H1 (cell line): ENCODE data around the gene AAR2. TPM values are rescaled to one million over a fixed set of nuclear protein-coding genes. Genes with fewer than 3 reads are reported as not detected.

ENCODE experiments used
- CTCF ChIA-PET: fragments of 300-600 bp; sonication (Branson Sonifier 250); formaldehyde crosslinking; loops from one replicate; lab custom pipeline; 2021; ENCODE audit not compliant: partially characterized antibody; lab: Charles Lee
- POLR2A ChIA-PET: fragments of 300-600 bp; sonication (Branson Sonifier 250); formaldehyde crosslinking; loops from one replicate; lab custom pipeline; 2021; ENCODE audit warnings: inconsistent platforms; ENCODE audit not compliant: partially characterized antibody; lab: Charles Lee
- DNase-seq, 2 experiments: peaks; one replicate each; pipeline versions ENCODE4 v3.0.0 to v3.0.0-alpha.2; 2010 to 2022; ENCODE audit warnings: low spot score in 2 of 2, low read depth in 1 of 2, mixed read lengths in 1 of 2
- FAIRE-seq: peaks from 2 replicates; lab custom pipeline; 2011; peaks lifted over from hg19 to GRCh38; lab: Jason Lieb, UNC
- H2AFZ ChIP-seq: 2 replicates; pipeline ENCODE4 v1.8.1; 2012; ENCODE audit warnings: low read length, inconsistent platforms
- H2AK5ac ChIP-seq: 2 replicates; pipeline ENCODE4 v1.6.1; 2013; ENCODE audit warnings: low read depth, low read length
- H2BK120ac ChIP-seq: replicated peaks from 2 replicates; pipeline ENCODE3; 2013; ENCODE audit warnings: low read depth, low read length, inconsistent platforms
- H2BK12ac ChIP-seq: 2 replicates; pipeline ENCODE4 v1.6.1; 2013; ENCODE audit warnings: low read depth, low read length
- H2BK15ac ChIP-seq: 2 replicates; pipeline ENCODE4 v1.6.1; 2013; ENCODE audit warnings: low read length
- H2BK20ac ChIP-seq: 2 replicates; pipeline ENCODE4 v1.6.1; 2013; ENCODE audit warnings: low read length
- H2BK5ac ChIP-seq: 2 replicates; pipeline ENCODE4 v1.6.1; 2013; ENCODE audit warnings: low read depth, low read length
- H3K14ac ChIP-seq: 2 replicates; pipeline ENCODE4 v1.6.1; 2013; ENCODE audit warnings: inconsistent platforms; ENCODE audit not compliant: insufficient read length
- H3K18ac ChIP-seq: 2 replicates; pipeline ENCODE4 v1.6.1; 2013; ENCODE audit warnings: low read length; ENCODE audit errors: extremely low read depth
- H3K23ac ChIP-seq: 2 replicates; pipeline ENCODE4 v1.6.1; 2013; ENCODE audit warnings: inconsistent platforms; ENCODE audit not compliant: insufficient read length
- H3K23me2 ChIP-seq: 2 replicates; pipeline ENCODE4 v1.6.1; 2013; ENCODE audit warnings: low read depth, low read length
- H3K27ac ChIP-seq: 2 replicates; pipeline ENCODE4 v1.6.1; 2011; ENCODE audit warnings: low read depth, low read length, inconsistent platforms
- H3K27me3 ChIP-seq, 4 experiments: replicated peaks in 1 of 4; 1 replicate in 1 of 4; 2 replicates in 3 of 4; pipeline versions ENCODE4 v1.6.1 to v1.8.1; 2011 to 2013; ENCODE audit warnings: low read length in 3 of 4, mild to moderate bottlenecking in 3 of 4, inconsistent platforms in 2 of 4, mixed read lengths in 2 of 4, moderate library complexity in 1 of 4; ENCODE audit not compliant: control insufficient read depth in 3 of 4, insufficient read depth in 3 of 4; ENCODE audit errors: extremely low read depth in 1 of 4
- H3K36me3 ChIP-seq, 4 experiments: 2 replicates each; pipeline versions ENCODE4 v1.6.1 to v1.8.1; 2011 to 2013; ENCODE audit warnings: mild to moderate bottlenecking in 4 of 4, low read length in 3 of 4, moderate library complexity in 2 of 4, control low read depth in 1 of 4, inconsistent platforms in 1 of 4; ENCODE audit not compliant: insufficient read depth in 4 of 4, control insufficient read depth in 2 of 4
- H3K4ac ChIP-seq: replicated peaks from 2 replicates; pipeline ENCODE3; 2013; ENCODE audit warnings: low read length, low read depth, mixed read lengths, inconsistent platforms; ENCODE audit not compliant: insufficient read length
- H3K4me1 ChIP-seq, 4 experiments: replicated peaks in 1 of 4; 1 replicate in 1 of 4; 2 replicates in 3 of 4; pipeline versions ENCODE4 v1.6.1 to v1.8.1; 2011 to 2013; ENCODE audit warnings: low read length in 3 of 4, inconsistent platforms in 2 of 4, mixed read lengths in 1 of 4; ENCODE audit not compliant: insufficient read depth in 4 of 4, control insufficient read depth in 3 of 4
- H3K4me2 ChIP-seq, 2 experiments: 2 replicates each; pipeline versions ENCODE4 v1.6.1 to v1.8.1; 2011 to 2013; ENCODE audit warnings: low read depth in 2 of 2, low read length in 2 of 2, control low read depth in 1 of 2, inconsistent platforms in 1 of 2, mild to moderate bottlenecking in 1 of 2; ENCODE audit not compliant: insufficient read depth in 1 of 2
- H3K4me3 ChIP-seq, 4 experiments: fragments of 200-600, 300-600 bp in 1 of 4; sonication (generic), shearing (Covaris generic), sonication (Bioruptor Twin) in 1 of 4; 2 replicates each; pipeline versions ENCODE4 v1.5.1 to v1.8.1; 2011 to 2016; ENCODE audit warnings: low read length in 4 of 4, low read depth in 3 of 4, control low read depth in 2 of 4, inconsistent platforms in 2 of 4, mild to moderate bottlenecking in 2 of 4, mixed read lengths in 1 of 4, moderate library complexity in 1 of 4; ENCODE audit not compliant: insufficient read depth in 2 of 4; ENCODE audit errors: extremely low read depth in 1 of 4
- H3K56ac ChIP-seq: replicated peaks from 2 replicates; pipeline ENCODE3; 2013; ENCODE audit warnings: low read depth, mild to moderate bottlenecking, mixed read lengths, low read length, inconsistent platforms; ENCODE audit not compliant: insufficient read length
- H3K79me1 ChIP-seq: 2 replicates; pipeline ENCODE4 v1.6.1; 2013; ENCODE audit warnings: low read depth, low read length, control low read depth
- H3K79me2 ChIP-seq, 2 experiments: 2 replicates each; pipeline versions ENCODE4 v1.6.1 to v1.8.1; 2012 to 2013; ENCODE audit warnings: low read length in 2 of 2, mild to moderate bottlenecking in 2 of 2, inconsistent platforms in 1 of 2; ENCODE audit not compliant: insufficient read depth in 2 of 2, control insufficient read depth in 1 of 2
- H3K9ac ChIP-seq, 4 experiments: replicated peaks in 1 of 4; 1 replicate in 1 of 4; 2 replicates in 3 of 4; pipeline versions ENCODE4 v1.6.1 to v1.8.1; 2011 to 2013; ENCODE audit warnings: low read depth in 3 of 4, low read length in 3 of 4, control low read depth in 2 of 4, mild to moderate bottlenecking in 2 of 4, moderate library complexity in 2 of 4, inconsistent platforms in 1 of 4; ENCODE audit errors: extremely low read depth in 1 of 4
- H3K9me3 ChIP-seq, 2 experiments: 2 replicates each; pipeline versions ENCODE4 v1.6.1 to v1.8.1; 2012 to 2013; ENCODE audit warnings: mild to moderate bottlenecking in 2 of 2, moderate library complexity in 2 of 2, control low read depth in 1 of 2, inconsistent platforms in 1 of 2, low read depth in 1 of 2, low read length in 1 of 2, mixed read lengths in 1 of 2; ENCODE audit not compliant: insufficient read depth in 2 of 2
- H4K20me1 ChIP-seq, 2 experiments: replicated peaks in 1 of 2; 2 replicates each; pipeline versions ENCODE3 to v1.8.1; 2011 to 2013; ENCODE audit warnings: inconsistent platforms in 2 of 2, low read length in 2 of 2, mild to moderate bottlenecking in 1 of 2; ENCODE audit not compliant: insufficient read depth in 2 of 2, control insufficient read depth in 1 of 2
- H4K5ac ChIP-seq: 2 replicates; pipeline ENCODE4 v1.6.1; 2013; ENCODE audit warnings: low read length, low read depth, mixed read lengths, inconsistent platforms; ENCODE audit not compliant: insufficient read length
- H4K8ac ChIP-seq: 2 replicates; pipeline ENCODE4 v1.8.0; 2013; ENCODE audit warnings: mild to moderate bottlenecking, moderate library complexity, low read length, inconsistent platforms; ENCODE audit not compliant: insufficient read depth; ENCODE audit errors: extremely low read depth
- H4K91ac ChIP-seq: replicated peaks from 2 replicates; pipeline ENCODE3; 2013; ENCODE audit warnings: low read length, mixed read lengths, inconsistent platforms; ENCODE audit not compliant: insufficient read length
- EGR1 ChIP-seq: IDR thresholded peaks from 2 replicates; pipeline ENCODE4 v1.6.1; 2011; ENCODE audit warnings: low read depth, low read length, borderline replicate concordance
- HDAC2 ChIP-seq, 2 experiments: fragments of 300-600 bp in 1 of 2; sonication (generic) in 1 of 2; IDR thresholded peaks; 2 replicates each; pipeline ENCODE4 v1.6.1; 2011 to 2012; ENCODE audit warnings: low read depth in 2 of 2, low read length in 2 of 2, mild to moderate bottlenecking in 2 of 2, moderate library complexity in 2 of 2, borderline replicate concordance in 1 of 2, inconsistent platforms in 1 of 2
- RXRA ChIP-seq: IDR thresholded peaks from 2 replicates; pipeline ENCODE4 v1.6.1; 2011; ENCODE audit warnings: low read depth, mild to moderate bottlenecking, low read length, moderate library complexity; ENCODE audit not compliant: insufficient read depth
- SIRT6 ChIP-seq: IDR thresholded peaks from one replicate; pipeline ENCODE4 v1.7.1; 2012; ENCODE audit warnings: low read length, inconsistent platforms
- WGBS, 2 experiments: shearing (Covaris generic) in 1 of 2; methylation state at CpG; one replicate each; pipeline versions ENCODE4 v1.1.6 to v1.1.7; 2013 to 2015; ENCODE audit warnings: low lambda C conversion rate in 2 of 2, mixed read lengths in 2 of 2, inconsistent platforms in 1 of 2, low coverage in 1 of 2, missing lambda C conversion rate in 1 of 2; ENCODE audit not compliant: insufficient replicate concordance in 2 of 2, insufficient coverage in 1 of 2, insufficient read length in 1 of 2; ENCODE audit errors: extremely low coverage in 1 of 2, missing lambda C conversion rate in 1 of 2; 5-methylcytosine and 5-hydroxymethylcytosine counted together
- polyA plus RNA-seq, 7 experiments: library from polyadenylated mRNA; depleted of rRNA in 3 of 7; stranded (reverse) in 5 of 7; unstranded in 2 of 7; fragments of >200 nt in 5 of 7; fragments of 200-250 nt in 2 of 7; gene quantifications; 1 replicate in 5 of 7; 2 replicates in 1 of 7; 4 replicates in 1 of 7; pipeline versions ENCODE4 v1.2.1 to v1.2.3, GENCODE V29; 2011 to 2013; ENCODE audit warnings: missing spikeins in 2 of 7, mixed read lengths in 2 of 7
- total RNA-seq: library from RNA; stranded (reverse); fragmentation: NEBNext Ultra II Directional; extraction: Animal tissue kit (Norgen Biotek cat#: 25700); gene quantifications from 2 replicates; pipeline ENCODE4 v1.2.1, GENCODE V29; 2021

Gene AAR2
- total and polyA plus RNA-seq, 2 of the 8 experiments (the other 6 are each of a cell fraction or from before 2014, with no cell fraction given), result 25.5 to 36.1 TPM

GRCh38 chr20:36284751-36285150 is 48.5 kb downstream of the AAR2 start:
- Histone ChIP-seq H2BK120ac (no peak overlapping the region), H2BK20ac (no peak overlapping the region), H3K9ac (no peak overlapping the region), H2BK15ac (no peak overlapping the region), H3K4me1 (no peaks in the 10 kb centered on the region), H3K4ac (no peak overlapping the region), H2AFZ (no peak overlapping the region), H3K9me3 (no peaks in the 10 kb centered on the region), H3K18ac (no peak overlapping the region), H4K91ac (no peak overlapping the region), H3K23ac (no peak overlapping the region), H4K8ac (no peak overlapping the region), H3K14ac (no peak overlapping the region), H2AK5ac (no peak overlapping the region), H3K56ac (no peak overlapping the region), H3K36me3 (no peaks in the 10 kb centered on the region), H4K5ac (no peak overlapping the region), H3K27ac (no peak overlapping the region), H3K4me2 (no peak overlapping the region), H3K23me2 (peaks cover 4% of the 10 kb centered on the region; the same call in 1 of the 2 replicates), H3K27me3 (no peaks in the 10 kb centered on the region), H3K79me1 (no peaks in the 10 kb centered on the region), H3K79me2 (no peaks in the 10 kb centered on the region), H4K20me1 (peaks cover 0 to 5% of the 10 kb centered on the region in 2 experiments), H2BK5ac (no peak overlapping the region), H2BK12ac (no peak overlapping the region)
- CTCF ChIA-PET, result interaction anchor here (0.9 to 3.7 kb wide), 3 partner anchors 11 to 154 kb away, joined by 3 to 13 read pairs (median 7); no protein-coding TSS in a partner anchor
- DNase-seq, result no peak
- POLR2A ChIA-PET, result interaction anchor here (0.6 kb wide), 1 partner anchor 323 kb away, joined by 4 read pairs; no protein-coding TSS in a partner anchor
- 88% methylated on average over 5 of the region's 5 CpGs; no CpG with 5 or more reads in 1 of the 2 experiments for WGBS, 2 experiments
- no peak for FAIRE-seq
- no peak for TF ChIP-seq EGR1
- TF ChIP-seq SIRT6, result no peak
- TF ChIP-seq RXRA, result no peak
- TF ChIP-seq HDAC2 (IDR thresholded peaks at IDR 0.05; ENCODE audit: borderline replicate concordance in 1 of 2, low read depth in 2 of 2, low read length in 2 of 2), result no peak
- TF ChIP-seq, all 59 proteins: peak for 0
- H3K4me3 ChIP-seq, result no peak overlapping the region
